OCI-LY3 (cell line): ENCODE measurements around the gene NAT14.

Experiments used
- H2AFZ ChIP-seq: fragments of 200-600, 300-600 bp; shearing (Covaris generic); 2 replicates; pipeline ENCODE4 v1.6.0; 2014; ENCODE audit warnings: antibody characterized with exemption, low read depth, low read length
- H3K27ac ChIP-seq: fragments of 200-600, 300-600 bp; sonication (generic); 2 replicates; pipeline ENCODE4 v1.5.1; 2014; ENCODE audit warnings: mild to moderate bottlenecking, low read length, moderate library complexity, mixed read lengths
- H3K27me3 ChIP-seq: fragments of 200-600, 300-600 bp; sonication (generic); 2 replicates; pipeline ENCODE4 v1.6.1; 2014; ENCODE audit warnings: low read depth, low read length, mixed read lengths
- H3K36me3 ChIP-seq: fragments of 200-600, 300-600 bp; sonication (generic); replicated peaks from 2 replicates; pipeline ENCODE3; 2014; ENCODE audit warnings: low read depth, low read length, mixed read lengths
- H3K4me1 ChIP-seq: fragments of 300-600, 200-600 bp; sonication (generic); 2 replicates; pipeline ENCODE4 v1.6.1; 2014; ENCODE audit warnings: low read length, mixed read lengths
- H3K4me2 ChIP-seq: fragments of 200-600, 300-600 bp; sonication (generic); 2 replicates; pipeline ENCODE4 v1.6.1; 2014; ENCODE audit warnings: low read length, mixed read lengths
- H3K4me3 ChIP-seq: fragments of 300-600, 200-600 bp; sonication (generic); 2 replicates; pipeline ENCODE4 v1.5.1; 2014; ENCODE audit warnings: antibody characterized with exemption, mild to moderate bottlenecking, low read length, moderate library complexity
- H3K79me2 ChIP-seq: fragments of 300-600, 200-600 bp; shearing (Covaris generic); 2 replicates; pipeline ENCODE4 v1.6.1; 2014; ENCODE audit warnings: mild to moderate bottlenecking, low read length, mixed read lengths
- H3K9ac ChIP-seq: fragments of 300-600, 200-600 bp; shearing (Covaris generic); 2 replicates; pipeline ENCODE4 v1.6.0; 2014; ENCODE audit warnings: mild to moderate bottlenecking, low read length, moderate library complexity
- H3K9me3 ChIP-seq: fragments of 200-600, 300-600 bp; shearing (Covaris generic); 2 replicates; pipeline ENCODE4 v1.6.1; 2014; ENCODE audit warnings: low read length, mixed read lengths; ENCODE audit not compliant: insufficient read depth
- H4K20me1 ChIP-seq: fragments of 200-600, 300-600 bp; sonication (generic); 2 replicates; pipeline ENCODE4 v1.6.1; 2016; ENCODE audit warnings: low read length, mixed read lengths; ENCODE audit not compliant: insufficient read depth
- EZH2phosphoT487 ChIP-seq: fragments of 200-600 bp; shearing (Covaris generic); IDR thresholded peaks from 2 replicates; pipeline ENCODE4 v1.6.1; 2018; ENCODE audit warnings: antibody characterized with exemption, mixed run types, low read depth
- TF ChIP-seq, protein P1 (sequence below): fragments of 200-600, 300-600 bp; sonication (generic); IDR thresholded peaks from 2 replicates; pipeline ENCODE4 v1.5.1; 2014; ENCODE audit warnings: antibody characterized with exemption, low read length, low read depth

Gene NAT14

DNA sequence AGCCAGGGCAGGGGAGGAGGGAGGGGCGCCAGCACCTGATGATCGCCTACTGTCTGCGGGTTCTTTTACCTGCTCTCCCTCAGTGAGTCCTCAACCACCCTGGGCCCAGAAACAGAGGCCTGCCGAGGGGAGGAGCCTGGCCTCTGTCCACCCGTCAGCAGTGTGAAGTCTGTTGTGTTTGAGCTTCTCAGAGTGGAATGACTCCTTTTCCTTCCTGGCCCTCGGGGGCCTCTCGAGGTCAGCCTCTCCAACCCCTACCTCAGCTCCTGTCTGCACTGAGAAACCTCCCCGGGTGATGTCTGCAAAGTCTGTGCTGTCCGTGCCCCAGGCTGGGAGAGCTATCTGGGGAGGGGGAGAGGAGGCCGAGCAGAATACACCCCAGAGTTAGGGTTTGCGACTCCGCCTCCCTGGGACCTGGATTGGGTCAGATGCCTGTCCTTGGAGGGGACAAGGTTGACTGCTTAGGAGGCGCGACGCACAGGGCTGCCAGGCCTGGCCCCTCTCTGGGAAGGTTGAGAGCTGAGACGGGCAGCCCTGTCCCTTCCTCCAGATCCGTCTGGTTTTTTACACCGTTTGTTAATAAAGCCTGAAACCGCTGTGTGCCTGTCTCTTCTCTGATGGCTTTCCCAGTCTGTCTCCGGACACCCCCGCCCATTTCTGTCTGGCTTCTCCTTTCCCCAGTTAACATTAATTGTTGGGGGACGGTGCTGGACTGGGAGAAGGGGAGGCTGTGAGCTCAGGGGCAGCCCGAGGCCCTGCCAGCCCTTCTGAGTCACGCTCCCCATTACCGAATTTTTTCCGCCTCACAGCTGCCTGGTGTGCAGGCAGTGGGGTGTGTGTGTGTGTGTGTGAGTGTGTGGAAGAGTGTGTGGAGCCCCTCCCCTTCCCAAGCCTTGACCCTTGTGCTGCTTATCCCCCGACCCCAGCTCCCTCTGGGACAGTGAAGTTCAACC, 2.3 kb downstream of the NAT14 start:
- H3K4me1 ChIP-seq = peaks cover 14% of the 10 kb centered on the region
- no peak overlapping the region for H3K9ac ChIP-seq
- H3K4me2 ChIP-seq = no peak overlapping the region
- H3K9me3 ChIP-seq = no peaks in the 10 kb centered on the region
- H3K27me3 ChIP-seq = no peaks in the 10 kb centered on the region
- peaks cover 5% of the 10 kb centered on the region for H3K36me3 ChIP-seq
- TF ChIP-seq, protein P1, sequence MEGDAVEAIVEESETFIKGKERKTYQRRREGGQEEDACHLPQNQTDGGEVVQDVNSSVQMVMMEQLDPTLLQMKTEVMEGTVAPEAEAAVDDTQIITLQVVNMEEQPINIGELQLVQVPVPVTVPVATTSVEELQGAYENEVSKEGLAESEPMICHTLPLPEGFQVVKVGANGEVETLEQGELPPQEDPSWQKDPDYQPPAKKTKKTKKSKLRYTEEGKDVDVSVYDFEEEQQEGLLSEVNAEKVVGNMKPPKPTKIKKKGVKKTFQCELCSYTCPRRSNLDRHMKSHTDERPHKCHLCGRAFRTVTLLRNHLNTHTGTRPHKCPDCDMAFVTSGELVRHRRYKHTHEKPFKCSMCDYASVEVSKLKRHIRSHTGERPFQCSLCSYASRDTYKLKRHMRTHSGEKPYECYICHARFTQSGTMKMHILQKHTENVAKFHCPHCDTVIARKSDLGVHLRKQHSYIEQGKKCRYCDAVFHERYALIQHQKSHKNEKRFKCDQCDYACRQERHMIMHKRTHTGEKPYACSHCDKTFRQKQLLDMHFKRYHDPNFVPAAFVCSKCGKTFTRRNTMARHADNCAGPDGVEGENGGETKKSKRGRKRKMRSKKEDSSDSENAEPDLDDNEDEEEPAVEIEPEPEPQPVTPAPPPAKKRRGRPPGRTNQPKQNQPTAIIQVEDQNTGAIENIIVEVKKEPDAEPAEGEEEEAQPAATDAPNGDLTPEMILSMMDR = no peak
- no peak for TF ChIP-seq EZH2phosphoT487
- H3K79me2 ChIP-seq = peaks cover 10% of the 10 kb centered on the region; the same call in 1 of the 2 replicates
- H4K20me1 ChIP-seq = no peaks in the 10 kb centered on the region
- H3K4me3 ChIP-seq = no peak overlapping the region
- H2AFZ ChIP-seq = no peak overlapping the region
- H3K27ac ChIP-seq = no peak overlapping the region

DNA sequence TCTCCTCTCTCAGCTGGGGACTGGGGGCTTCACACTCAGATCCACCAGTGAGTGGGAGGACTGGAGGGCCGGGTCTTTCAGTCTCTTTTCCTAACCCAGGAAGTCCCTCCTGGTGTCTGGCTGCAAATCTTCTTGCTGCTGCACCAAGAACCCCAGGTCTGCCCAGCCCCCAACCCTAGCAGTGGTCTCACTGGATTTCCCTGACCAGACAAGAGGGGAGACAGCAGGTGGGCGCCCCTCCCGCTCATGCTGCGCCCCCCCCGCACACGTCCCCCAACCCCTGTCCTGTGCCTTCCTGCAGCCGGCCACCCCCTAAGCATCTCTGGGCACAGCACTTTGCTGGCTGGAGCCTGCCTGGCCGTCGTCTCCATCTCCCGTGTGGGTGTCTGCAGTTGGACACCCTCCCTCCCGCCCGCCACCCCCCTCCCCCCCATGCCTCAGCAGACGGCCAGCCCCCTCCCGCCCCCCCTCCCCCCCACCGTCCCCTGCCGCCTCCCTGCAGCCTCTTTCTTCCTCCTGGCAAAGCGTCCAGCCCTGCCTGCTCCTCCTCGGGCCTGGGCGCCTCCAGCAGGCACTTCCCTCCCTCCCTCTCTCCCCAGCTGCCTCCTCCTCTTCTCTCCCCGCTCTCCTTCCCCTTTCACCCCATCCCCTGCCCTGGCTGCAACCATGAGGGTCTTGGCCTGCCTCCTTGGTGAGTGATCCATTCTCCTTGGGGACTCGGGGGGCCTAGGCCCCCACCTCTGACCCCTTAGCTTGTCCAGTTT, 3.1 kb downstream of the NAT14 start, which contains the start of gene SSC5D:
Gene SSC5D, plus strand, starts transcription at position 513 of the 764 bp plus-strand sequence. Its CDS starts 154 bp downstream, at position 667.
- Histone ChIP-seq H3K4me3 (no peak within 1 kb of the TSS), H3K4me1 (peaks cover 14% of the 10 kb centered on the region), H3K27ac (no peak within 1 kb of the TSS)

GRCh38 chr19:55488986-55489710, 4.2 kb downstream of the NAT14 start:
- no peaks in the 10 kb centered on the region for H3K27me3 ChIP-seq
- H3K4me3 ChIP-seq = no peak overlapping the region
- no peak overlapping the region for H2AFZ ChIP-seq
- no peak overlapping the region for H3K27ac ChIP-seq
- H3K4me1 ChIP-seq = peaks cover 13% of the 10 kb centered on the region
- H3K9me3 ChIP-seq = no peaks in the 10 kb centered on the region
- TF ChIP-seq EZH2phosphoT487 = no peak
- TF ChIP-seq, protein P1 = no peak
- H4K20me1 ChIP-seq = no peaks in the 10 kb centered on the region
- H3K36me3 ChIP-seq = no peaks in the 10 kb centered on the region
- no peak overlapping the region for H3K4me2 ChIP-seq
- peaks cover 10% of the 10 kb centered on the region; the same call in 1 of the 2 replicates for H3K79me2 ChIP-seq
- no peak overlapping the region for H3K9ac ChIP-seq

More for the DNA sequence above, 3.1 kb downstream of the NAT14 start, which contains the start of gene SSC5D:
- Histone ChIP-seq H3K9ac (no peak within 1 kb of the TSS; the same call in 1 of the 2 replicates), H3K27me3 (no peaks in the 10 kb centered on the region), H3K79me2 (peaks cover 10% of the 10 kb centered on the region; the same call in 1 of the 2 replicates), H3K4me2 (peak within 1 kb of the TSS; percentile 48), H2AFZ (no peak within 1 kb of the TSS), H4K20me1 (no peaks in the 10 kb centered on the region), H3K36me3 (peaks cover under 1% of the 10 kb centered on the region), H3K9me3 (no peaks in the 10 kb centered on the region)
- TF ChIP-seq, protein P1 = no peak
- TF ChIP-seq EZH2phosphoT487 = no peak
